Fibroblast of lung (primary cell): ENCODE measurements around the gene ZBTB39. TPM values are rescaled to one million over a fixed set of nuclear protein-coding genes. Genes with fewer than 3 reads are reported as not detected.

ENCODE experiments used
- DNase-seq, 2 donors: peaks; one replicate each; pipeline versions ENCODE4 v3.0.0 to v3.0.0-alpha.2; 2010; ENCODE audit warnings: low read depth in 2 of 2
- H2AFZ ChIP-seq: 2 replicates; pipeline ENCODE4 v1.5.1; 2012; ENCODE audit warnings: low read length, control low read depth, inconsistent platforms
- H3K27ac ChIP-seq: 2 replicates; pipeline ENCODE4 v1.5.1; 2011; ENCODE audit warnings: low read length, control low read depth; ENCODE audit not compliant: insufficient read depth
- H3K27me3 ChIP-seq: 2 replicates; pipeline ENCODE4 v1.5.1; 2011; ENCODE audit warnings: mild to moderate bottlenecking, low read length; ENCODE audit not compliant: control insufficient read depth, insufficient read depth
- H3K36me3 ChIP-seq: 2 replicates; pipeline ENCODE4 v1.5.1; 2011; ENCODE audit warnings: low read length; ENCODE audit not compliant: control insufficient read depth, insufficient read depth
- H3K4me1 ChIP-seq: 2 replicates; pipeline ENCODE4 v1.5.1; 2011; ENCODE audit warnings: low read length; ENCODE audit not compliant: control insufficient read depth, insufficient read depth; ENCODE audit errors: extremely low read depth
- H3K4me2 ChIP-seq: 2 replicates; pipeline ENCODE4 v1.5.1; 2011; ENCODE audit warnings: low read length, control low read depth; ENCODE audit not compliant: insufficient read depth; ENCODE audit errors: extremely low read depth
- H3K4me3 ChIP-seq, 4 experiments: fragments of 200-600 bp in 1 of 4; sonication (generic) in 1 of 4; replicated peaks in 1 of 4; 2 replicates each; pipeline ENCODE4 v1.5.1; 2011 to 2016; ENCODE audit warnings: low read length in 4 of 4, low read depth in 3 of 4, mild to moderate bottlenecking in 3 of 4, control low read depth in 2 of 4, inconsistent platforms in 1 of 4, mixed read lengths in 1 of 4; ENCODE audit not compliant: insufficient read depth in 1 of 4; ENCODE audit errors: control extremely low read depth in 1 of 4
- H3K79me2 ChIP-seq: 2 replicates; pipeline ENCODE4 v1.5.1; 2012; ENCODE audit warnings: mild to moderate bottlenecking, low read length, inconsistent platforms; ENCODE audit not compliant: control insufficient read depth, insufficient read depth
- H3K9ac ChIP-seq: 2 replicates; pipeline ENCODE4 v1.5.1; 2011; ENCODE audit warnings: mild to moderate bottlenecking, low read length, control low read depth; ENCODE audit not compliant: insufficient read depth
- H3K9me3 ChIP-seq: 2 replicates; pipeline ENCODE4 v1.5.1; 2012; ENCODE audit warnings: low read depth, low read length; ENCODE audit not compliant: control insufficient read depth, insufficient read depth
- H4K20me1 ChIP-seq: 2 replicates; pipeline ENCODE4 v1.5.1; 2011; ENCODE audit warnings: low read length; ENCODE audit not compliant: control insufficient read depth, insufficient read depth; ENCODE audit errors: extremely low read depth
- CTCF ChIP-seq, 2 donors: IDR thresholded peaks in 1 of 2; conservative IDR thresholded peaks in 1 of 2; 1 replicate in 1 of 2; 2 replicates in 1 of 2; pipeline ENCODE4 v1.5.1; 2011 to 2012; ENCODE audit warnings: low read length in 2 of 2, control low read depth in 1 of 2, inconsistent platforms in 1 of 2, low read depth in 1 of 2, mild to moderate bottlenecking in 1 of 2
- EZH2 ChIP-seq: IDR thresholded peaks from 2 replicates; pipeline ENCODE4 v1.5.1; 2012; ENCODE audit warnings: low read length, control low read depth, mild to moderate bottlenecking; ENCODE audit errors: missing control alignments
- polyA plus RNA-seq, 2 donors: library from polyadenylated mRNA; depleted of rRNA in 1 of 2; stranded (reverse) in 1 of 2; unstranded in 1 of 2; fragments of >200 nt; gene quantifications; 2 replicates each; pipeline ENCODE4 v1.2.1, GENCODE V29; 2011 to 2012; ENCODE audit warnings: missing spikeins in 1 of 2
- total RNA-seq: library from RNA; depleted of rRNA; stranded (reverse); fragments of >200 nt; gene quantifications from 2 replicates; pipeline ENCODE4 v1.2.1, GENCODE V29; 2014

ZBTB39 gene
- total and polyA plus RNA-seq, 2 donors (not counting 1 experiment from before 2014, with no cell fraction given) = 3.2 to 3.8 TPM

- Histone ChIP-seq H3K79me2 (peaks cover 22% of the 10 kb centered on the region), H3K9me3 (no peaks in the 10 kb centered on the region), H2AFZ (no peak overlapping the region), H3K27ac (no peak overlapping the region), H3K4me1 (peaks cover 4% of the 10 kb centered on the region), H3K4me2 (no peak overlapping the region), H3K9ac (no peak overlapping the region), H3K27me3 (no peaks in the 10 kb centered on the region), H4K20me1 (no peaks in the 10 kb centered on the region), H3K4me3 (no peak overlapping the region), H3K36me3 (peaks cover 16% of the 10 kb centered on the region)
- peak; percentile 50 to 71 for TF ChIP-seq CTCF (conservative IDR thresholded peaks at IDR 0.05 in 1 of 2, IDR thresholded peaks at IDR 0.05 in 1 of 2; ENCODE audit: low read depth in 1 of 2, low read length in 2 of 2)
- no peak for TF ChIP-seq EZH2
- DNase-seq = peak; percentile 21 to 49
These were observed 4.9 kb downstream of the ZBTB39 start for GRCh38 chr12:57001448-57001906.

- H3K27me3 ChIP-seq = no peaks in the 10 kb centered on the region
- H4K20me1 ChIP-seq = no peaks in the 10 kb centered on the region
- H2AFZ ChIP-seq = no peak overlapping the region
- H3K4me2 ChIP-seq = no peak overlapping the region
- no peak overlapping the region for H3K27ac ChIP-seq
- no peak overlapping the region for H3K4me3 ChIP-seq
- peaks cover 4% of the 10 kb centered on the region for H3K4me1 ChIP-seq
- no peak for DNase-seq
- H3K36me3 ChIP-seq = peaks cover 16% of the 10 kb centered on the region
- H3K9me3 ChIP-seq = no peaks in the 10 kb centered on the region
- peaks cover 16% of the 10 kb centered on the region for H3K79me2 ChIP-seq
- no peak for TF ChIP-seq CTCF (conservative IDR thresholded peaks at IDR 0.05 in 1 of 2, IDR thresholded peaks at IDR 0.05 in 1 of 2; ENCODE audit: low read depth in 1 of 2, low read length in 2 of 2)
- TF ChIP-seq EZH2 = no peak
- H3K9ac ChIP-seq = no peak overlapping the region
These were observed 6.0 kb downstream of the ZBTB39 start for GRCh38 chr12:57000393-57000792.

DNA sequence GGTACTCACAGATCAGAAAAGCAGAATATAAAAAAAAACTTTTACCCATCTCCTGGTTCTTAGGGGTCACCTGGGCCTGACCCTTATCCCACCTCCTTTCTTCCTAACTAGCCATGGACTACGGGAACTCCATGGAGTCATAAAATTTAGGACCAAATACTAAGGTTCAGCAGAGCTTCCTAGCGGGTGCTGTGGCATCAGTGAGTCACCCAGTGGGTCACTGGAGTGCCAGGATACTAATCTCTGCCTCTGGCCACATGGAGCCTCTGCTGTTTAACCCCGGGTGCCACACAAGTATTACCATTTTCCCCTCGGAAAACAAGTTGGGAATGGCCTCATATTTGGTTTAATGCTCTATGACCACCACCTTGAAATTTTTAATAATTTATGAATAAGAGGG is 6.9 kb downstream of the ZBTB39 start:
- no peak overlapping the region for H2AFZ ChIP-seq
- no peak overlapping the region for H3K27ac ChIP-seq
- no peaks in the 10 kb centered on the region for H3K9me3 ChIP-seq
- H3K9ac ChIP-seq = no peak overlapping the region
- TF ChIP-seq CTCF (conservative IDR thresholded peaks at IDR 0.05 in 1 of 2, IDR thresholded peaks at IDR 0.05 in 1 of 2; ENCODE audit: low read depth in 1 of 2, low read length in 2 of 2) (no peak), EZH2 (no peak)
- H3K4me3 ChIP-seq = no peak overlapping the region
- H3K36me3 ChIP-seq = peaks cover 15% of the 10 kb centered on the region
- H3K27me3 ChIP-seq = no peaks in the 10 kb centered on the region
- peaks cover 7% of the 10 kb centered on the region for H3K79me2 ChIP-seq
- H4K20me1 ChIP-seq = no peaks in the 10 kb centered on the region
- H3K4me2 ChIP-seq = no peak overlapping the region
- DNase-seq = no peak
- peaks cover 4% of the 10 kb centered on the region for H3K4me1 ChIP-seq
